ENCODE measurements around the gene SAMD9L. TPM values are rescaled to one million over a fixed set of nuclear protein-coding genes. Genes with fewer than 3 reads are reported as not detected.

The SAMD9L gene
- total and polyA plus RNA-seq, 2 of the 4 experiments (the other 2 are of a cell fraction): 1.9 to 4.1 TPM

DNA sequence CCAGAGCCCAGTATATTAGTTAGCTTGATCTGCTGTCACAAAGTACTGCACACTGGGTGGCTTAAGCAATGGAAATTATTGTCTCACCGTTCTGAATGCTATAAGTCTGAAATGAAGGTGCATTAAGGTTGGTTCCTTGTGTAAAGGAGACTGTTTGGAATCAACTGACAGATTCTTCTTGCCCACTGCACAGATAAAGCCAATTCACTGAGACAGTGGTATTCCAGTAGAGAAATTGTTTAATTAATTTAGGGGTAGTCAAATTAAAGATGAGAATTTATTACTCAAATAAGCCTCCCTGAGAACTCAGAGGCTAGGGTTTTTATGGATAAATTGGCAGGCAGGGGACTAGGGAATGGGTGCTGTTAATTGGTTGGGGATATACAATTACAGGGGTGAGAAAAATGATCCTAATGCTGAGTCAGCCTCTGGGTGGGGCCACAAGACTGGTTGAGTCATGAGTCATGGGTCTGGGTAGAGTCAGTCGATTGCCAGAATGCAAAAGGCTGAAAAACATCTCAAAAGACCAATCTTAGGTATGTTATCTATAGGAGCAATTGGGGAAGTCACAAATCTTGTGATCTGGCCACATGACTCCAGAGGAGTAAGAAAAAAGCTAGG, 23.5 kb upstream of the SAMD9L start:
- H4K91ac ChIP-seq (ENCODE audit: insufficient read depth, low read depth, low read length): no peak overlapping the region
- dilution Hi-C loops (cut with HindIII; ENCODE audit: low sequenced_read_pairs, unreplicated experiment) (no loop called here), in situ Hi-C loops (cut with MboI; ENCODE audit: low sequenced_read_pairs) (no loop called here), intact Hi-C loops (cut with micrococcal nuclease) (loop anchor here (10.0 kb wide), 1 partner anchor 1053 kb away; no protein-coding TSS in a partner anchor)
- no peak overlapping the region for H3K14ac ChIP-seq (replicated peaks; ENCODE audit: low read depth, low read length)
- no peaks in the 10 kb centered on the region for H3K9me1 ChIP-seq (ENCODE audit: insufficient read depth, low read length)
- no peak overlapping the region for H3K56ac ChIP-seq (ENCODE audit: extremely low read depth, insufficient read depth, low read length)
- no peak overlapping the region for H3K4me3 ChIP-seq (ENCODE audit: insufficient read depth, low read depth, low read length)
- ChIA-PET CTCF (no interaction called here), POLR2A (ENCODE audit: unreplicated experiment) (no interaction called here)
- no TSS peak for BruUV-seq (replicated peaks)
- no peak overlapping the region for H2AK5ac ChIP-seq (ENCODE audit: low read depth, low read length)
- WGBS, 2 experiments (ENCODE audit: extremely low coverage in 2 of 2, insufficient read length in 1 of 2): no CpG with 5 or more reads among the region's 2 CpGs
- H3K4me2 ChIP-seq (ENCODE audit: low read depth, low read length): no peak overlapping the region
- H3K9me3 ChIP-seq (ENCODE audit: control insufficient read depth, insufficient read depth, low read length): peaks cover 13% of the 10 kb centered on the region
- H2BK120ac ChIP-seq (ENCODE audit: low read depth, low read length): no peak overlapping the region
- H2AFZ ChIP-seq (replicated peaks; ENCODE audit: low read length, poor library complexity): no peak overlapping the region
- H4K8ac ChIP-seq (ENCODE audit: low read depth in 2 of 2, low read length in 2 of 2): no peak overlapping the region
- DNase-seq: no peak
- no peak overlapping the region for H3K23ac ChIP-seq (ENCODE audit: low read depth, low read length)
- no peak for ATAC-seq (ENCODE audit: low read depth)
- H3K79me1 ChIP-seq (ENCODE audit: low read depth in 1 of 2, low read length in 2 of 2): no peaks in the 10 kb centered on the region
- H4K20me1 ChIP-seq (ENCODE audit: insufficient read depth, low read length): no peaks in the 10 kb centered on the region
- H3K36me3 ChIP-seq (ENCODE audit: control insufficient read depth, insufficient read depth, low read length): no peaks in the 10 kb centered on the region
- no peak overlapping the region for H3K9ac ChIP-seq (ENCODE audit: low read depth, low read length)
- H4K5ac ChIP-seq (ENCODE audit: low read depth, low read length): no peak overlapping the region
- TF ChIP-seq MAFK (IDR thresholded peaks at IDR 0.05; ENCODE audit: low read depth, low read length) (peak; percentile 29; the same call in 1 of the 2 replicates), CHD1 (IDR thresholded peaks at IDR 0.05; ENCODE audit: low read depth, low read length) (no peak)
- H2BK5ac ChIP-seq (ENCODE audit: low read depth, low read length, poor library complexity, severe bottlenecking): no peak overlapping the region
- H3K4me1 ChIP-seq (ENCODE audit: control insufficient read depth, insufficient read depth, low read length): no peaks in the 10 kb centered on the region
- H3K4ac ChIP-seq (ENCODE audit: low read depth, low read length): no peak overlapping the region
- H3K27ac ChIP-seq (ENCODE audit: insufficient read depth, low read length): no peak overlapping the region
- no peak overlapping the region for H2BK15ac ChIP-seq (ENCODE audit: low read depth, low read length)
- H3K27me3 ChIP-seq (ENCODE audit: control insufficient read depth, insufficient read depth, low read length): no peaks in the 10 kb centered on the region
- H3K18ac ChIP-seq (ENCODE audit: low read depth, low read length): no peak overlapping the region
- H2BK20ac ChIP-seq (ENCODE audit: low read depth, low read length): no peak overlapping the region
- H2AK9ac ChIP-seq (replicated peaks; ENCODE audit: low read depth, low read length, poor library complexity): no peak overlapping the region

Data from IMR-90 (cell line).